HepG2 (cell line): Measurements from ENCODE around the gene FGF19. TPM values are rescaled to one million over a fixed set of nuclear protein-coding genes. Genes with fewer than 3 reads are reported as not detected.

Source experiments
- ATF7 ChIP-seq, 2 experiments: fragments of 450-650 bp in 1 of 2; sonication (generic) in 1 of 2; formaldehyde crosslinking in 1 of 2; IDR thresholded peaks; 2 replicates each; pipeline versions ENCODE4 v1.4.0 to v1.6.1; 2016 to 2020; ENCODE audit warnings: antibody characterized with exemption in 1 of 2, mild to moderate bottlenecking in 1 of 2, missing genetic modification reagents in 1 of 2
- DRAP1 ChIP-seq: IDR thresholded peaks from 2 replicates; pipeline ENCODE4 v1.6.1; 2016; ENCODE audit warnings: missing genetic modification reagents, missing compliant biosample characterization
- FOSL1 ChIP-seq: sonication (generic); formaldehyde crosslinking; IDR thresholded peaks from 2 replicates; pipeline ENCODE4 v1.9.0; 2021; ENCODE audit warnings: missing genetic modification reagents, borderline replicate concordance
- MXI1 ChIP-seq: IDR thresholded peaks from 3 replicates; pipeline ENCODE4 v1.6.1; 2012; ENCODE audit warnings: low read depth, low read length, inconsistent platforms, borderline replicate concordance
- NFATC3 ChIP-seq: sonication (generic); formaldehyde crosslinking; IDR thresholded peaks from 2 replicates; pipeline ENCODE4 v1.5.1; 2020; ENCODE audit warnings: mild to moderate bottlenecking, missing genetic modification reagents
- SALL2 ChIP-seq: sonication (generic); formaldehyde crosslinking; IDR thresholded peaks from 2 replicates; pipeline ENCODE4 v1.8.1; 2023; ENCODE audit warnings: mild to moderate bottlenecking, missing genetic modification reagents, inconsistent platforms
- SIN3B ChIP-seq: fragments of 150-350 bp; IDR thresholded peaks from 2 replicates; pipeline ENCODE4 v1.6.1; 2014; ENCODE audit warnings: low read length
- SNAI1 ChIP-seq: sonication (generic); formaldehyde crosslinking; IDR thresholded peaks from 2 replicates; pipeline ENCODE4 v1.5.0; 2020; ENCODE audit warnings: mild to moderate bottlenecking, missing genetic modification reagents, borderline replicate concordance
- SNAPC5 ChIP-seq: sonication (generic); formaldehyde crosslinking; IDR thresholded peaks from 2 replicates; pipeline ENCODE4 v1.8.1; 2023; ENCODE audit warnings: mild to moderate bottlenecking, missing genetic modification reagents, borderline replicate concordance
- SRSF4 ChIP-seq: fragments of 200-400 bp; formaldehyde crosslinking; IDR thresholded peaks from one replicate; pipeline ENCODE4 v1.6.1; 2018; ENCODE audit warnings: mild to moderate bottlenecking, low read depth, low read length, moderate library complexity; ENCODE audit not compliant: poor library complexity, severe bottlenecking
- THAP7 ChIP-seq: sonication (generic); formaldehyde crosslinking; IDR thresholded peaks from 2 replicates; pipeline ENCODE4 v1.8.1; 2023; ENCODE audit warnings: mild to moderate bottlenecking, missing genetic modification reagents
- ZBTB25 ChIP-seq: IDR thresholded peaks from 2 replicates; pipeline ENCODE4 v1.6.1; 2018; ENCODE audit warnings: missing genetic modification reagents
- ZFY ChIP-seq: sonication (generic); formaldehyde crosslinking; IDR thresholded peaks from 2 replicates; pipeline ENCODE4 v1.4.0; 2020; ENCODE audit warnings: missing genetic modification reagents
- ZHX1 ChIP-seq: sonication (generic); formaldehyde crosslinking; IDR thresholded peaks from 2 replicates; pipeline ENCODE4 v1.8.1; 2022; ENCODE audit warnings: low read depth, mild to moderate bottlenecking, missing genetic modification reagents
- ZNF746 ChIP-seq: sonication (generic); formaldehyde crosslinking; IDR thresholded peaks from 2 replicates; pipeline ENCODE4 v1.8.0; 2022; ENCODE audit warnings: mild to moderate bottlenecking, missing genetic modification reagents
- polyA plus RNA-seq, 8 experiments: library from polyadenylated mRNA; depleted of rRNA in 3 of 8; stranded (reverse) in 7 of 8; unstranded in 1 of 8; fragments of >200 nt; fragmentation: Illumina TruSeq in 4 of 8; extraction: Trizol in 4 of 8; gene quantifications; 2 replicates each; pipeline versions ENCODE4 v1.2.1 to v1.2.3, GENCODE V29; 2011 to 2016; ENCODE audit warnings: low read depth in 4 of 8, missing spikeins in 1 of 8, mixed read lengths in 1 of 8; ENCODE audit not compliant: insufficient read depth in 1 of 8
- total RNA-seq, 5 experiments: library from RNA; depleted of rRNA; stranded (reverse); fragments of >200 nt; fragmentation: Illumina TruSeq; extraction: Trizol; gene quantifications; 2 replicates each; pipeline ENCODE4 v1.2.3, GENCODE V29; 2016; ENCODE audit warnings: low read depth in 1 of 5
- TF ChIP-seq, protein P1 (sequence below): sonication (generic); formaldehyde crosslinking; IDR thresholded peaks from 2 replicates; pipeline ENCODE4 v1.5.1; 2020; ENCODE audit warnings: mild to moderate bottlenecking, missing genetic modification reagents, moderate library complexity
- TF ChIP-seq, protein P2 (sequence below): IDR thresholded peaks from 2 replicates; pipeline ENCODE4 v1.6.1; 2012; ENCODE audit warnings: low read length, improper control_type of control experiment

Gene FGF19
- total and polyA plus RNA-seq, 2 of the 13 experiments (the other 11 are each of a cell fraction or from before 2014, with no cell fraction given): 0.07 TPM; not detected in 1

DNA sequence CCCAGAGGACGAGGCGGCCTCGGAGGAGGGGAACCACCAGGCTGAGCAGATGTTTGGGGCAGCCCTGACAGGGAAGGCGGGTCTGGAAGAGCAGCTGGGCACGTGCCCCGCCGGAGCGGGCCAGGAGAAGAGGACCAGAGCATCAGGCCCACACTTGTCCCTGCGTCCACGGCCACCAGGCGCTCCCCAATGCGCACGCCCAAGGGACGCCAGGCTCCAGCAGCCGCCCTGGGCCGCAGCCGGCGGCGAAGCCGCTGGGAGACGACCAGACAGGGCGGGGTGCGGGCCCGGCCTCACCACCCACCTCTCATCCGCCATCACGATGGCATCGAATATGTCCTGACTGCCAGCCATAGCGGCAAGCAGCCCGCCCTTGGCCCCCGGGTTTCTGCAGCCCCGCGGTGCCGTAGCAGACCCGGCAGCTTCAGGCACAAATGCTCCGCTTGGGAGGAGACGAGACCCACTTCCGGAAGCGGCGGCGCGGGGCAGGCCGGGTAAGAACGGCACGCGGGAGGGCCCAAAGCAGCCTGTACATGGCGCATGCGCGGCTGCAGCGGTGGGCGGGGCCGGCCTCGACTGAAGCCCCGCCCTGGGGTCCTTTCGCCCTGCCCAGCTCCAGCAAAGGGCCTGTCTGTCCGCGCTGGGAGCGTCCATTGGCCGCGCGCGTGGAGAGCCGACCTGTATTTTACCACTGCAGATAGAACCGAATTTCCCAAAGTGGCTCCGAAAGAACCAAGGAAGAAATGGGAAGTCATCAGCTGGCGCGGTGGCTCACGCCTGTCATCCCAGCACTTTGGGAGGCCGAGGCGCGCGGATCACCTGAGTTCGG, 28.7 kb downstream of the FGF19 start, which contains the start of gene LTO1 (continued):
- TF ChIP-seq SALL2 (CRISPR knock-in tag): no peak
- peak; percentile 81; the same call in 1 of the 3 replicates for TF ChIP-seq MXI1
- peak; percentile 96 for TF ChIP-seq ZFY
- TF ChIP-seq SIN3B: no peak; the same call in 1 of the 2 replicates
- no peak for TF ChIP-seq ZBTB25
- no peak for TF ChIP-seq ATF7 (IDR thresholded peaks at IDR 0.05)
- TF ChIP-seq ATF7 (CRISPR knock-in tag; IDR thresholded peaks at IDR 0.05): no peak
- TF ChIP-seq SRSF4: no peak
- TF ChIP-seq, protein P1, sequence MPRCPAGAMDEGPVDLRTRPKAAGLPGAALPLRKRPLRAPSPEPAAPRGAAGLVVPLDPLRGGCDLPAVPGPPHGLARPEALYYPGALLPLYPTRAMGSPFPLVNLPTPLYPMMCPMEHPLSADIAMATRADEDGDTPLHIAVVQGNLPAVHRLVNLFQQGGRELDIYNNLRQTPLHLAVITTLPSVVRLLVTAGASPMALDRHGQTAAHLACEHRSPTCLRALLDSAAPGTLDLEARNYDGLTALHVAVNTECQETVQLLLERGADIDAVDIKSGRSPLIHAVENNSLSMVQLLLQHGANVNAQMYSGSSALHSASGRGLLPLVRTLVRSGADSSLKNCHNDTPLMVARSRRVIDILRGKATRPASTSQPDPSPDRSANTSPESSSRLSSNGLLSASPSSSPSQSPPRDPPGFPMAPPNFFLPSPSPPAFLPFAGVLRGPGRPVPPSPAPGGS (CRISPR knock-in tag): peak; percentile 49; the same call in 1 of the 2 replicates
- TF ChIP-seq, protein P2, sequence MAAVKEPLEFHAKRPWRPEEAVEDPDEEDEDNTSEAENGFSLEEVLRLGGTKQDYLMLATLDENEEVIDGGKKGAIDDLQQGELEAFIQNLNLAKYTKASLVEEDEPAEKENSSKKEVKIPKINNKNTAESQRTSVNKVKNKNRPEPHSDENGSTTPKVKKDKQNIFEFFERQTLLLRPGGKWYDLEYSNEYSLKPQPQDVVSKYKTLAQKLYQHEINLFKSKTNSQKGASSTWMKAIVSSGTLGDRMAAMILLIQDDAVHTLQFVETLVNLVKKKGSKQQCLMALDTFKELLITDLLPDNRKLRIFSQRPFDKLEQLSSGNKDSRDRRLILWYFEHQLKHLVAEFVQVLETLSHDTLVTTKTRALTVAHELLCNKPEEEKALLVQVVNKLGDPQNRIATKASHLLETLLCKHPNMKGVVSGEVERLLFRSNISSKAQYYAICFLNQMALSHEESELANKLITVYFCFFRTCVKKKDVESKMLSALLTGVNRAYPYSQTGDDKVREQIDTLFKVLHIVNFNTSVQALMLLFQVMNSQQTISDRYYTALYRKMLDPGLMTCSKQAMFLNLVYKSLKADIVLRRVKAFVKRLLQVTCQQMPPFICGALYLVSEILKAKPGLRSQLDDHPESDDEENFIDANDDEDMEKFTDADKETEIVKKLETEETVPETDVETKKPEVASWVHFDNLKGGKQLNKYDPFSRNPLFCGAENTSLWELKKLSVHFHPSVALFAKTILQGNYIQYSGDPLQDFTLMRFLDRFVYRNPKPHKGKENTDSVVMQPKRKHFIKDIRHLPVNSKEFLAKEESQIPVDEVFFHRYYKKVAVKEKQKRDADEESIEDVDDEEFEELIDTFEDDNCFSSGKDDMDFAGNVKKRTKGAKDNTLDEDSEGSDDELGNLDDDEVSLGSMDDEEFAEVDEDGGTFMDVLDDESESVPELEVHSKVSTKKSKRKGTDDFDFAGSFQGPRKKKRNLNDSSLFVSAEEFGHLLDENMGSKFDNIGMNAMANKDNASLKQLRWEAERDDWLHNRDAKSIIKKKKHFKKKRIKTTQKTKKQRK: no peak
- no peak for TF ChIP-seq FOSL1 (CRISPR knock-in tag)
- TF ChIP-seq ZHX1 (CRISPR knock-in tag): no peak
- 0 out of 2 replicates have a peak, but pooled peaks have one; percentile 58 for TF ChIP-seq SNAI1 (CRISPR knock-in tag)
- peak; percentile 69 for TF ChIP-seq DRAP1 (CRISPR knock-in tag)
- peak; percentile 65; the same call in 1 of the 2 replicates for TF ChIP-seq SNAPC5 (CRISPR knock-in tag)
- TF ChIP-seq THAP7 (CRISPR knock-in tag): peak; percentile 96
- peak; percentile 69; the same call in 1 of the 2 replicates for TF ChIP-seq ZNF746 (CRISPR knock-in tag)
- no peak for TF ChIP-seq NFATC3 (CRISPR knock-in tag)
